HCT116 (cell line): Measurements from ENCODE around the gene LYRM1.

Experiments used
- CBX3 ChIP-seq: IDR thresholded peaks from 2 replicates; pipeline ENCODE4 v1.6.1; 2012; ENCODE audit warnings: low read depth
- CTCF ChIP-seq, 3 experiments: fragments of 200-600 bp in 1 of 3; sonication (generic) in 1 of 3; IDR thresholded peaks in 2 of 3; conservative IDR thresholded peaks in 1 of 3; 2 replicates each; pipeline ENCODE4 v1.5.1; 2012 to 2017; ENCODE audit warnings: low read depth in 2 of 3, low read length in 2 of 3, antibody characterized with exemption in 1 of 3, borderline replicate concordance in 1 of 3, control low read depth in 1 of 3, mild to moderate bottlenecking in 1 of 3, mixed read lengths in 1 of 3, mixed run types in 1 of 3, moderate library complexity in 1 of 3; ENCODE audit not compliant: insufficient read depth in 1 of 3
- MAX ChIP-seq: IDR thresholded peaks from 2 replicates; pipeline ENCODE4 v1.6.1; 2012

- TF ChIP-seq MAX (no peak), CBX3 (no peak), CTCF (IDR thresholded peaks at IDR 0.05 in 2 of 3, conservative IDR thresholded peaks at IDR 0.05 in 1 of 3; ENCODE audit: borderline replicate concordance in 1 of 3, insufficient read depth in 1 of 3, low read depth in 2 of 3, low read length in 2 of 3) (no peak)
Measured at GRCh38 chr16:20902426-20902825, 1.9 kb downstream of the LYRM1 start.
